Mammary epithelial cell (primary cell): ENCODE data around the gene DMD.

Source experiments
- CTCF ChIP-seq, 2 donors: IDR thresholded peaks in 1 of 2; conservative IDR thresholded peaks in 1 of 2; 2 replicates each; pipeline ENCODE4 v1.5.1; 2011 to 2012; ENCODE audit warnings: inconsistent platforms in 2 of 2, low read length in 2 of 2, mild to moderate bottlenecking in 2 of 2, control low read depth in 1 of 2, low read depth in 1 of 2; ENCODE audit not compliant: insufficient read depth in 1 of 2; ENCODE audit errors: extremely low read depth in 1 of 2
- EZH2 ChIP-seq: IDR thresholded peaks from 2 replicates; pipeline ENCODE4 v1.6.1; 2012; ENCODE audit warnings: low read length, inconsistent platforms, borderline replicate concordance

- TF ChIP-seq CTCF (conservative IDR thresholded peaks at IDR 0.05 in 1 of 2, IDR thresholded peaks at IDR 0.05 in 1 of 2; ENCODE audit: extremely low read depth in 1 of 2, insufficient read depth in 1 of 2, low read depth in 1 of 2, low read length in 2 of 2), result no peak
- TF ChIP-seq EZH2, result no peak
Observed at GRCh38 chrX:33194289-33194688, 17.1 kb downstream of the DMD start.
